Lower leg skin (tissue), 4 donors: Measurements from ENCODE around the gene GDF7. TPM values are rescaled to one million over a fixed set of nuclear protein-coding genes. Genes with fewer than 3 reads are reported as not detected.

Source experiments
- DNase-seq, 2 donors: peaks; one replicate each; pipeline ENCODE4 v3.0.0-alpha.2; 2019; ENCODE audit warnings: low spot score in 2 of 2
- H3K4me3 ChIP-seq: fragments of 200-600 bp; sonication (generic); 2 replicates; pipeline ENCODE4 v1.5.1; 2017; ENCODE audit warnings: mild to moderate bottlenecking, low read depth; ENCODE audit not compliant: poor library complexity, severe bottlenecking
- POLR2A ChIP-seq, 2 donors: fragments of 450-650 bp; IDR thresholded peaks; one replicate each; pipeline ENCODE4 v1.6.1; 2016 to 2017; ENCODE audit warnings: antibody characterized with exemption in 2 of 2, mild to moderate bottlenecking in 1 of 2, moderate library complexity in 1 of 2
- WGBS, 2 donors: methylation state at CpG; one replicate each; pipeline ENCODE4 v1.1.5; 2018; 5-methylcytosine and 5-hydroxymethylcytosine counted together
- intact Hi-C: fragments of 100-400 bp; cut with DNase I; formaldehyde crosslinking; loops from one replicate; pipeline ENCODE4 v1.15.0; 2023; ENCODE audit warnings: low total_unique reads
- total RNA-seq, 4 donors: library from RNA; depleted of rRNA; stranded (reverse); fragments of >200 nt; gene quantifications; one replicate each; pipeline ENCODE4 v1.1.0, GENCODE V29; 2016
- TF ChIP-seq, protein P1 (sequence below), 3 donors: fragments of 450-650 bp; IDR thresholded peaks; one replicate each; pipeline ENCODE4 v1.5.1; 2016; ENCODE audit warnings: antibody characterized with exemption in 3 of 3, mild to moderate bottlenecking in 3 of 3, moderate library complexity in 2 of 3

GDF7 gene
- total RNA-seq, 4 donors from 2014 or later, result 0.80 to 3.7 (median 2.4) TPM

GRCh38 chr2:20623241-20623640 lies 43.7 kb upstream of the GDF7 start:
- H3K4me3 ChIP-seq, result no peak overlapping the region
- intact Hi-C loops, result no loop called here
- peak in 1 of 2 donors; percentile 78 for DNase-seq
- 83 to 92% methylated on average over 10 of the region's 10 CpGs for WGBS, 2 donors
- TF ChIP-seq, protein P1, sequence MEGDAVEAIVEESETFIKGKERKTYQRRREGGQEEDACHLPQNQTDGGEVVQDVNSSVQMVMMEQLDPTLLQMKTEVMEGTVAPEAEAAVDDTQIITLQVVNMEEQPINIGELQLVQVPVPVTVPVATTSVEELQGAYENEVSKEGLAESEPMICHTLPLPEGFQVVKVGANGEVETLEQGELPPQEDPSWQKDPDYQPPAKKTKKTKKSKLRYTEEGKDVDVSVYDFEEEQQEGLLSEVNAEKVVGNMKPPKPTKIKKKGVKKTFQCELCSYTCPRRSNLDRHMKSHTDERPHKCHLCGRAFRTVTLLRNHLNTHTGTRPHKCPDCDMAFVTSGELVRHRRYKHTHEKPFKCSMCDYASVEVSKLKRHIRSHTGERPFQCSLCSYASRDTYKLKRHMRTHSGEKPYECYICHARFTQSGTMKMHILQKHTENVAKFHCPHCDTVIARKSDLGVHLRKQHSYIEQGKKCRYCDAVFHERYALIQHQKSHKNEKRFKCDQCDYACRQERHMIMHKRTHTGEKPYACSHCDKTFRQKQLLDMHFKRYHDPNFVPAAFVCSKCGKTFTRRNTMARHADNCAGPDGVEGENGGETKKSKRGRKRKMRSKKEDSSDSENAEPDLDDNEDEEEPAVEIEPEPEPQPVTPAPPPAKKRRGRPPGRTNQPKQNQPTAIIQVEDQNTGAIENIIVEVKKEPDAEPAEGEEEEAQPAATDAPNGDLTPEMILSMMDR (IDR thresholded peaks at IDR 0.05), result no peak
- TF ChIP-seq POLR2A (IDR thresholded peaks at IDR 0.05), result no peak

GRCh38 chr2:20623741-20624155 lies 43.2 kb upstream of the GDF7 start:
- 90% methylated on average over 7 of the region's 7 CpGs; no CpG with 5 or more reads in 1 of the 2 donors for WGBS, 2 donors
- peak in 1 of 2 donors; percentile 80 for DNase-seq
- TF ChIP-seq, protein P1 (IDR thresholded peaks at IDR 0.05), result no peak
- no peak for TF ChIP-seq POLR2A (IDR thresholded peaks at IDR 0.05)

GRCh38 chr2:20624156-20624883 lies 42.6 kb upstream of the GDF7 start:
- TF ChIP-seq, protein P1 (IDR thresholded peaks at IDR 0.05), result no peak
- no peak for TF ChIP-seq POLR2A (IDR thresholded peaks at IDR 0.05)
- peak in 1 of 2 donors; percentile 81 for DNase-seq
- 91 to 92% methylated on average over 20 of the region's 20 CpGs for WGBS, 2 donors
- intact Hi-C loops, result no loop called here
- H3K4me3 ChIP-seq, result no peak overlapping the region

More at GRCh38 chr2:20623741-20624155, 43.2 kb upstream of the GDF7 start:
- intact Hi-C loops, result no loop called here
- no peak overlapping the region for H3K4me3 ChIP-seq

GRCh38 chr2:20624884-20625485 lies 42.0 kb upstream of the GDF7 start:
- 86% methylated on average over 8 to 11 of the region's 11 CpGs for WGBS, 2 donors
- intact Hi-C loops, result no loop called here
- TF ChIP-seq, protein P1 (IDR thresholded peaks at IDR 0.05), result no peak

GRCh38 chr2:20625491-20626391 lies 41.2 kb upstream of the GDF7 start:
- DNase-seq, result peak in 1 of 2 donors; percentile 81
- H3K4me3 ChIP-seq, result no peak overlapping the region
- intact Hi-C loops, result no loop called here
- no peak for TF ChIP-seq POLR2A (IDR thresholded peaks at IDR 0.05)
- TF ChIP-seq, protein P1 (IDR thresholded peaks at IDR 0.05), result no peak
- 88 to 90% methylated on average over 19 of the region's 19 CpGs for WGBS, 2 donors

More at GRCh38 chr2:20624884-20625485, 42.0 kb upstream of the GDF7 start:
- H3K4me3 ChIP-seq, result no peak overlapping the region
- peak in 1 of 2 donors; percentile 81 for DNase-seq
